Large intestine (tissue), 3 donors: ENCODE data around the gene ST8SIA6. TPM values are rescaled to one million over a fixed set of nuclear protein-coding genes. Genes with fewer than 3 reads are reported as not detected.

Source experiments
- DNase-seq, 2 donors: peaks; one replicate each; pipeline versions ENCODE4 v3.0.0 to v3.0.0-alpha.2; 2013
- H3K27ac ChIP-seq: one replicate; pipeline ENCODE4 v1.5.1; 2013; ENCODE audit warnings: low read length
- H3K27me3 ChIP-seq: 2 replicates; pipeline ENCODE4 v1.6.1; 2013; ENCODE audit warnings: low read length; ENCODE audit not compliant: control insufficient read depth, insufficient read depth
- H3K36me3 ChIP-seq: 2 replicates; pipeline ENCODE4 v1.6.1; 2013; ENCODE audit warnings: low read length; ENCODE audit not compliant: control insufficient read depth, insufficient read depth
- H3K4me1 ChIP-seq: one replicate; pipeline ENCODE4 v1.6.1; 2013; ENCODE audit warnings: low read length; ENCODE audit not compliant: control insufficient read depth, insufficient read depth
- H3K4me3 ChIP-seq: one replicate; pipeline ENCODE4 v1.5.1; 2013; ENCODE audit warnings: low read length
- H3K9me3 ChIP-seq: one replicate; pipeline ENCODE4 v1.6.1; 2013; ENCODE audit warnings: mild to moderate bottlenecking, low read depth, low read length, moderate library complexity; ENCODE audit not compliant: control insufficient read depth
- WGBS: methylation state at CpG from one replicate; pipeline ENCODE4 v1.1.5; 2013; ENCODE audit warnings: low lambda C conversion rate; ENCODE audit not compliant: insufficient coverage; 5-methylcytosine and 5-hydroxymethylcytosine counted together
- polyA plus RNA-seq: library from polyadenylated mRNA; unstranded; fragments of 120-200 nt; gene quantifications from one replicate; pipeline ENCODE4 v1.2.1, GENCODE V29; 2013

Gene ST8SIA6
- polyA plus RNA-seq, 1 donor, result 3.0 TPM

GRCh38 chr10:17426263-17426750 lies 28.1 kb downstream of the ST8SIA6 start:
- Histone ChIP-seq H3K4me3 (no peak overlapping the region), H3K4me1 (no peaks in the 10 kb centered on the region), H3K27ac (no peak overlapping the region), H3K9me3 (no peaks in the 10 kb centered on the region), H3K36me3 (no peaks in the 10 kb centered on the region), H3K27me3 (no peaks in the 10 kb centered on the region)
- DNase-seq, result no peak
- WGBS, result 33% methylated on average over 1 of the region's 5 CpGs

DNA sequence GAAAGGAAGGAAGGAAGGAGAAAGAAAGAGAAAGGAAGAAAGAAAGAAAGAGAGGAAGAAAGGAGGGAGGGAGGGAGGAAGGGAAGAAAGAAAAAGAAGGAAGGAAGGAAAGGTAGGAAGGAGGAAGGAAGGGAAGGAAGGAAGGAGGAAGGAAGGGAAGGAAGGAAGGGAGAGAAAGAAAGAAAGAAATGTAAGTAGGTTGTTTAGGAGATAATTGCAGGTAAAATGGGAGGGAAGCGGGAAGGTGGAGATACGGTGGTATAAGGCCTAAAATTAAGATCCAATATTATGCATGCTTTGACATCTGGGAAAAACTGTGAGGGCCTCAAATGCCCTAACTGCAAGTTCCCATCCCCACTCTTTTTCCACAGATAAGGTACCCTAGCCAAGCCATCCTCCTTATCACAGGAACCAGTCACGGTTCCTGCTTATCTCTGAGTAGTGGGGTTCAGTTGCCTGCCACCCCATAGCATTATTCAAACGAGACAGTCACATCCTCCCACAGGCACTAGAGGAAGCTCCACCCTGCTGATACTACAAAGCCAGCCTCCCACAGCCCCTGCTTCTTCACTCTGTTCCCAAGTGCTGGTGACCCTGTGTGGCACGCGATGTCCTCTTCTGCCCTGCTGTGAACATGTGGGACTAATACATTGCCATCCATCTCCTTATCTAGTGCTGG lies 28.7 kb downstream of the ST8SIA6 start:
- DNase-seq, result no peak
- Histone ChIP-seq H3K27ac (no peak overlapping the region), H3K36me3 (no peaks in the 10 kb centered on the region), H3K27me3 (no peaks in the 10 kb centered on the region), H3K9me3 (no peaks in the 10 kb centered on the region), H3K4me3 (no peak overlapping the region), H3K4me1 (no peaks in the 10 kb centered on the region)
- 85% methylated on average over 2 of the region's 6 CpGs for WGBS

DNA sequence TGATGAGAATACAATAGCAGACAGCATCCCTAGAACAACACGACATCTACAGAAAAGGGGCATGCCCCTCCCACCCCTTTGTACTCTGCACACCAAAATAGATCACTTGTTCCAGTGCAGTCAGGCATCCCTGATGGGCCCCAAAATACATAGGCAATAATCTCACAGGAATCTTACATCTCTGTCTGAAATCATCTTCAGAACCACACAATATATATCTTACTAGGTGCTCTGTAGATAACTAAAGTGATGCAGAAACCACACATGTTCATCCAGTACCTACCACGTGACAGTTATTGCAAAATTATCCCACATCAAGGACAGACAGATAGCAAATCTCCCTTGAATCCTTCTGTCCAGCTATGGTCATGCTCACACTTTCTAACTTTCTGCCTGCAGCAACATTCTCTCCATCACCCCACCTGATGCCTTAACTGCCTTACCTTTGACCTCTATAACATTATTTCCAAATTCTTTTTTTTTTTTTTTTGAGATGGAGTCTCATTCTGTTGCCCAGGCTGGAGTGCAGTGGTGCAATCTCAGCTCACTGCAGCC lies 30.7 kb downstream of the ST8SIA6 start:
- Histone ChIP-seq H3K36me3 (no peaks in the 10 kb centered on the region), H3K27ac (no peak overlapping the region), H3K9me3 (no peaks in the 10 kb centered on the region), H3K4me1 (no peaks in the 10 kb centered on the region), H3K27me3 (no peaks in the 10 kb centered on the region), H3K4me3 (no peak overlapping the region)
- WGBS, result 83% methylated on average over 1 of the region's 2 CpGs
- DNase-seq, result no peak

DNA sequence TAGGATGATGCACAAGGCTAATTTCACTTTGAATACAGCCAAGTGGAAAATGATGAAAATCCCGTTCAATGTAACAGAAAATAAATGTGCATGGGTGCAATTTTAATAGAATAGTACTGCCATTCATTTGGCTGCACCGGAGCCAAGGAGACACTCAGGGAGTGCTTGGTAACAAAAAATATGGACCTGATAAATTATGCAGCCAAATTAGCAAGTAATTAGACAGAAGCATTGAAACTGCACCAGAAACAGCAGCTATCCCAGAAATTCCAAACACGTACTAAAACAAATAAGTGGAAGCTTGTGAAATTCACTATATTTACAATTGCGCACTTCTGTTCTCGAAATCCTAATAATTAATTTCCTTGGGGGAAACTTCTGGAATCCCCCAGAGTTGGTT lies 31.5 kb downstream of the ST8SIA6 start:
- Histone ChIP-seq H3K27me3 (no peaks in the 10 kb centered on the region), H3K9me3 (no peaks in the 10 kb centered on the region), H3K36me3 (no peaks in the 10 kb centered on the region), H3K4me3 (no peak overlapping the region), H3K27ac (no peak overlapping the region), H3K4me1 (no peaks in the 10 kb centered on the region)
- no peak for DNase-seq
- WGBS, result 94% methylated on average over 3 of the region's 5 CpGs

GRCh38 chr10:17418249-17418648 lies 36.1 kb downstream of the ST8SIA6 start:
- no peak overlapping the region for H3K27ac ChIP-seq
- no peaks in the 10 kb centered on the region for H3K27me3 ChIP-seq
- no peaks in the 10 kb centered on the region for H3K36me3 ChIP-seq
- no CpG with 5 or more reads among the region's 2 CpGs for WGBS
- no peaks in the 10 kb centered on the region for H3K9me3 ChIP-seq
- no peak for DNase-seq
- no peaks in the 10 kb centered on the region for H3K4me1 ChIP-seq
- H3K4me3 ChIP-seq, result no peak overlapping the region

DNA sequence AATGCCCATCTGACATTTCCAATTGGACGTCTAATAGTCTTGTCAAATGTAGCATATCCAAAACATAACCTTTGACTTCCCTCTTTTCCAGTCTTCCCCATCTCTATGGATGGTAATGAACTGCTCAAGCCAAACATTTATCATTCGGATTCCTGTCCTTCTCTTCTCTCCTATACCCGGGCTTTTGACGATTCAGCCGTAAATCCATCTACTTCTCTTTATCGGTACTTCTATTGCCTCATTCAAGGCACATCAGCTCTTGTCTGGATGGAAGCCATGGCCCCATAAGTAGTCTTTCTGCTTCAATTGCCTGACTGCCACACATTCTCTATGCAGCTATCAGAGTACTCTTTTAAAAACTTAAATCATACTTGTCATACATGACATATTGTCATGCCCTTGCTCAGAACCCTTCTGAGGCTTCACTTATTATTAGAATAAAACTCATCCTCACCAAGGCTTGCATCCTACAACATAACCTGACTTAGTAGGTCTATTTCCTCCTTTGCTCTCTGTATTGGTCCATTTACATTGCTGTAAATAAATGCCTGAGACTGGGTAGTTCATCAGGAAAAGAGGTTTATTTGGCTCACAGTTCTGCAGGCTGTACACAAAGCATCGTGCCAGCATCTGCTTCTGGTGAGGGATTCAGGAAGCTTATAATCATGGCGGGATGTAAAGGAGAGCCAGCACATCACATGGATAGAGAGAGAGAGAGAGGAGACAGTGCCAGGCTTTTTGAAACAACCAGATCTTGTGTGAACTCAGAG lies 37.8 kb downstream of the ST8SIA6 start:
- Histone ChIP-seq H3K27ac (no peak overlapping the region), H3K36me3 (no peaks in the 10 kb centered on the region), H3K4me3 (no peak overlapping the region), H3K4me1 (no peaks in the 10 kb centered on the region), H3K9me3 (no peaks in the 10 kb centered on the region), H3K27me3 (no peaks in the 10 kb centered on the region)
- DNase-seq, result no peak
- 88% methylated on average over 5 of the region's 8 CpGs for WGBS

- no peak for DNase-seq
- WGBS, result 88% methylated on average over 1 of the region's 3 CpGs
- Histone ChIP-seq H3K36me3 (no peaks in the 10 kb centered on the region), H3K9me3 (no peaks in the 10 kb centered on the region), H3K27ac (no peak overlapping the region), H3K4me3 (no peak overlapping the region), H3K27me3 (no peaks in the 10 kb centered on the region), H3K4me1 (no peaks in the 10 kb centered on the region)
Measured at GRCh38 chr10:17415046-17415658, 39.2 kb downstream of the ST8SIA6 start.

- H3K4me3 ChIP-seq, result no peak overlapping the region
- no peak overlapping the region for H3K27ac ChIP-seq
- H3K9me3 ChIP-seq, result no peaks in the 10 kb centered on the region
- no peak for DNase-seq
- no peaks in the 10 kb centered on the region for H3K27me3 ChIP-seq
- no peaks in the 10 kb centered on the region for H3K4me1 ChIP-seq
- WGBS, result no CpG with 5 or more reads among the region's 1 CpG
- H3K36me3 ChIP-seq, result no peaks in the 10 kb centered on the region
Measured at GRCh38 chr10:17414484-17414883, 39.9 kb downstream of the ST8SIA6 start.

DNA sequence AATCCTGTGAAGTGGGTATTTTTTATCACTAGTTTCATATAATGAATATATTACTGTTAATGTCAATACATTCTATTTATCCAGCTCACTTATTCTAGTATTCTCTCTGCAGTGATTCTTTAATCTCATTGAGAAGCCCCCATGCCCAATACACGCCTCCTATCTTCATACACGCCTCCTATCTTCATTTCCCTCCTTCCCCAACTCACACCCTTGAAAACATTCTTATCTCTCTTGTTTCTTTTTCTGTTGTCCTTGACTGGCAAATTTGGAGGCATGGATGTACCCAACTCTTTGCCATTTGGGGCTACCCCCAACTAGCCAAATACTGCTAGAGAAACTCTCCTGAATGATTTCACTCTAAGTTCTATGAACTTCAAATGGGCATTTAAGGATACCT lies 40.5 kb downstream of the ST8SIA6 start:
- 88% methylated on average over 2 of the region's 2 CpGs for WGBS
- Histone ChIP-seq H3K9me3 (no peaks in the 10 kb centered on the region), H3K4me1 (no peaks in the 10 kb centered on the region), H3K27me3 (no peaks in the 10 kb centered on the region), H3K4me3 (no peak overlapping the region), H3K27ac (no peak overlapping the region), H3K36me3 (no peaks in the 10 kb centered on the region)
- DNase-seq, result no peak

- no peaks in the 10 kb centered on the region for H3K27me3 ChIP-seq
- H3K27ac ChIP-seq, result no peak overlapping the region
- no peak for DNase-seq
- H3K9me3 ChIP-seq, result no peaks in the 10 kb centered on the region
- no peaks in the 10 kb centered on the region for H3K36me3 ChIP-seq
- H3K4me1 ChIP-seq, result no peaks in the 10 kb centered on the region
- H3K4me3 ChIP-seq, result no peak overlapping the region
- WGBS, result no CpG with 5 or more reads among the region's 2 CpGs
Measured at GRCh38 chr10:17412323-17412722, 42.1 kb downstream of the ST8SIA6 start.
